ENCODE measurements around the gene NDUFS2.
"Not testable (repeated sequence)": the region's sequence is repeated elsewhere in the genome, so short reads cannot be mapped to it uniquely, and the experiment has no call there.

The NDUFS2 gene

GRCh38 chr1:161251579-161251978 lies 49.4 kb downstream of the NDUFS2 start:
- DNase-seq (ENCODE audit: low spot score), result no peak

- not testable (repeated sequence) for DNase-seq (ENCODE audit: low spot score)
Observed at GRCh38 chr1:161255302-161255701, 53.1 kb downstream of the NDUFS2 start.

GRCh38 chr1:161255955-161256520 lies 53.9 kb downstream of the NDUFS2 start:
- not testable (repeated sequence) for DNase-seq (ENCODE audit: low spot score)

- DNase-seq (ENCODE audit: low spot score), result not testable (repeated sequence)
Observed at GRCh38 chr1:161257109-161257508, 54.9 kb downstream of the NDUFS2 start.

GRCh38 chr1:161258439-161259344 lies 56.5 kb downstream of the NDUFS2 start, which contains the start of gene PCP4L1:
TSS of gene PCP4L1 (plus strand) at chr1:161258745. CDS start at chr1:161258975, 230 bp downstream.
- DNase-seq (ENCODE audit: low spot score), result no peak

- DNase-seq (ENCODE audit: low spot score), result no peak
Observed at GRCh38 chr1:161259345-161259702, 57.2 kb downstream of the NDUFS2 start.

GRCh38 chr1:161259765-161260164 lies 57.6 kb downstream of the NDUFS2 start:
- DNase-seq (ENCODE audit: low spot score), result no peak

GRCh38 chr1:161260376-161261260 lies 58.5 kb downstream of the NDUFS2 start:
- no peak for DNase-seq (ENCODE audit: low spot score)

GRCh38 chr1:161261261-161262235 lies 59.4 kb downstream of the NDUFS2 start:
- DNase-seq (ENCODE audit: low spot score), result no peak

Measured in SW480 (cell line).